GM23338 (cell line): ENCODE results near the gene PPP4R1. TPM values are rescaled to one million over a fixed set of nuclear protein-coding genes. Genes with fewer than 3 reads are reported as not detected.

ENCODE experiments used
- ATAC-seq: fragments of 200-7000 bp; cut with Tn5 transposase; 3 replicates; pipeline ENCODE4 v1.9.1; 2020
- DNase-seq: peaks from one replicate; pipeline ENCODE4 v3.0.0-alpha.2; 2015; ENCODE audit warnings: low spot score
- H2AFZ ChIP-seq: fragments of 200-600 bp; sonication (generic); 2 replicates; pipeline ENCODE4 v1.8.0; 2016; ENCODE audit warnings: antibody characterized with exemption, mild to moderate bottlenecking, moderate library complexity
- H3F3A ChIP-seq: fragments of 200-600 bp; sonication (generic); replicated peaks from 2 replicates; pipeline ENCODE4 v1.8.0; 2017; ENCODE audit warnings: antibody characterized with exemption, mixed run types, low read depth
- H3K27ac ChIP-seq: fragments of 200-600 bp; sonication (generic); 2 replicates; pipeline ENCODE4 v1.6.1; 2016; ENCODE audit warnings: low read depth
- H3K27me3 ChIP-seq: fragments of 200-600 bp; sonication (generic); 2 replicates; pipeline ENCODE4 v1.8.0; 2016; ENCODE audit warnings: mild to moderate bottlenecking, mixed run types, moderate library complexity; ENCODE audit not compliant: insufficient read depth
- H3K36me3 ChIP-seq: fragments of 200-600 bp; sonication (generic); 2 replicates; pipeline ENCODE4 v1.8.0; 2016; ENCODE audit warnings: mild to moderate bottlenecking; ENCODE audit not compliant: insufficient read depth
- H3K4me1 ChIP-seq: fragments of 200-600 bp; sonication (generic); 2 replicates; pipeline ENCODE4 v1.8.0; 2016; ENCODE audit warnings: mild to moderate bottlenecking, moderate library complexity; ENCODE audit not compliant: insufficient read depth
- H3K4me2 ChIP-seq: fragments of 200-600 bp; sonication (generic); 2 replicates; pipeline ENCODE4 v1.7.1; 2017; ENCODE audit warnings: mixed run types
- H3K4me3 ChIP-seq: fragments of 200-600 bp; sonication (generic); 2 replicates; pipeline ENCODE4 v1.6.1; 2016; ENCODE audit warnings: mixed run types
- H3K79me2 ChIP-seq: fragments of 200-600 bp; sonication (generic); replicated peaks from 2 replicates; pipeline ENCODE4 v1.8.0; 2017; ENCODE audit warnings: mild to moderate bottlenecking; ENCODE audit not compliant: insufficient read depth
- H3K9me2 ChIP-seq: fragments of 200-600 bp; sonication (generic); 2 replicates; pipeline ENCODE4 v1.8.0; 2017; ENCODE audit not compliant: insufficient read depth
- H4K20me1 ChIP-seq: fragments of 200-600 bp; sonication (generic); replicated peaks from 2 replicates; pipeline ENCODE4 v1.8.0; 2017; ENCODE audit warnings: mild to moderate bottlenecking; ENCODE audit not compliant: insufficient read depth
- H3K27ac Mint-ChIP-seq: 2 replicates; pipeline ENCODE4 v1.8.0; 2020; ENCODE audit warnings: inconsistent platforms, mild to moderate bottlenecking, moderate library complexity, mixed read lengths
- H3K27me3 Mint-ChIP-seq: 3 replicates; pipeline ENCODE4 v1.8.0; 2022; ENCODE audit warnings: low read depth, mild to moderate bottlenecking, moderate library complexity, mixed read lengths, inconsistent platforms; ENCODE audit not compliant: insufficient read depth, poor library complexity
- H3K36me3 Mint-ChIP-seq: 3 replicates; pipeline ENCODE4 v1.8.0; 2021; ENCODE audit warnings: low read depth, mild to moderate bottlenecking, inconsistent platforms, moderate library complexity, mixed read lengths
- H3K4me1 Mint-ChIP-seq: 3 replicates; pipeline ENCODE4 v1.8.0; 2020; ENCODE audit warnings: mild to moderate bottlenecking, inconsistent platforms, mixed read lengths
- H3K4me3 Mint-ChIP-seq: 3 replicates; pipeline ENCODE4 v1.8.0; 2021; ENCODE audit warnings: moderate library complexity, mild to moderate bottlenecking, inconsistent platforms, mixed read lengths
- H3K9me3 Mint-ChIP-seq: 3 replicates; pipeline ENCODE4 v1.8.0; 2020; ENCODE audit warnings: moderate library complexity, mild to moderate bottlenecking, inconsistent platforms, mixed read lengths
- CREB1 ChIP-seq: fragments of 250-450 bp; sonication (Bioruptor Pico); IDR thresholded peaks from 2 replicates; pipeline ENCODE4 v1.5.0; 2020; ENCODE audit warnings: low read depth, mild to moderate bottlenecking, moderate library complexity
- CTCF ChIP-seq, 2 experiments: fragments of 200-600 bp in 1 of 2; sonication (generic) in 1 of 2; conservative IDR thresholded peaks; 2 replicates each; pipeline versions ENCODE4 v1.5.1 to v1.6.1; 2016 to 2017; ENCODE audit warnings: antibody characterized with exemption in 2 of 2, low read depth in 2 of 2, mild to moderate bottlenecking in 2 of 2, moderate library complexity in 1 of 2
- ETS1 ChIP-seq: IDR thresholded peaks from 2 replicates; pipeline ENCODE4 v1.6.1; 2016; ENCODE audit warnings: antibody characterized with exemption
- EZH2 ChIP-seq: fragments of 200-600 bp; sonication (generic); IDR thresholded peaks from one replicate; pipeline ENCODE4 v1.8.0; 2017; ENCODE audit warnings: antibody characterized with exemption, mild to moderate bottlenecking, low read depth; ENCODE audit not compliant: unreplicated experiment
- NANOG ChIP-seq: IDR thresholded peaks from 2 replicates; pipeline ENCODE4 v1.6.1; 2016; ENCODE audit warnings: antibody characterized with exemption, borderline replicate concordance
- POLR2AphosphoS5 ChIP-seq: IDR thresholded peaks from 2 replicates; pipeline ENCODE4 v1.6.1; 2016; ENCODE audit warnings: antibody characterized with exemption, low read depth
- STAT1 ChIP-seq: IDR thresholded peaks from one replicate; pipeline ENCODE4 v1.6.1; 2016; ENCODE audit warnings: antibody characterized with exemption; ENCODE audit not compliant: unreplicated experiment
- ZNF114 ChIP-seq: fragments of 250-450 bp; sonication (Bioruptor Pico); IDR thresholded peaks from 2 replicates; pipeline ENCODE4 v1.5.0; 2020; ENCODE audit warnings: mild to moderate bottlenecking, moderate library complexity
- ZNF331 ChIP-seq: fragments of 250-450 bp; sonication (Bioruptor Pico); IDR thresholded peaks from 2 replicates; pipeline ENCODE4 v1.5.0; 2020; ENCODE audit warnings: low read depth, mild to moderate bottlenecking, moderate library complexity
- ZNF462 ChIP-seq: fragments of 250-450 bp; sonication (Bioruptor Pico); IDR thresholded peaks from 2 replicates; pipeline ENCODE4 v1.5.0; 2020; ENCODE audit warnings: mild to moderate bottlenecking, moderate library complexity
- polyA plus RNA-seq: library from polyadenylated mRNA; unstranded; fragments of >200 nt; fragmentation: Nextera tagmentation; extraction: Ambion mirVana; gene quantifications from 2 replicates; pipeline ENCODE4 v1.2.1, GENCODE V29; 2016
- total RNA-seq: library from RNA; depleted of rRNA; stranded (reverse); fragments of >200 nt; shearing (Covaris generic); gene quantifications from 2 replicates; pipeline ENCODE4 v1.2.3, GENCODE V29; 2014
- TF ChIP-seq, protein P1 (sequence below): IDR thresholded peaks from one replicate; pipeline ENCODE4 v1.6.1; 2018; ENCODE audit warnings: antibody characterized with exemption; ENCODE audit not compliant: unreplicated experiment

PPP4R1 gene
- total and polyA plus RNA-seq, 2 experiments from 2014 or later: 18.1 to 79.4 TPM

DNA sequence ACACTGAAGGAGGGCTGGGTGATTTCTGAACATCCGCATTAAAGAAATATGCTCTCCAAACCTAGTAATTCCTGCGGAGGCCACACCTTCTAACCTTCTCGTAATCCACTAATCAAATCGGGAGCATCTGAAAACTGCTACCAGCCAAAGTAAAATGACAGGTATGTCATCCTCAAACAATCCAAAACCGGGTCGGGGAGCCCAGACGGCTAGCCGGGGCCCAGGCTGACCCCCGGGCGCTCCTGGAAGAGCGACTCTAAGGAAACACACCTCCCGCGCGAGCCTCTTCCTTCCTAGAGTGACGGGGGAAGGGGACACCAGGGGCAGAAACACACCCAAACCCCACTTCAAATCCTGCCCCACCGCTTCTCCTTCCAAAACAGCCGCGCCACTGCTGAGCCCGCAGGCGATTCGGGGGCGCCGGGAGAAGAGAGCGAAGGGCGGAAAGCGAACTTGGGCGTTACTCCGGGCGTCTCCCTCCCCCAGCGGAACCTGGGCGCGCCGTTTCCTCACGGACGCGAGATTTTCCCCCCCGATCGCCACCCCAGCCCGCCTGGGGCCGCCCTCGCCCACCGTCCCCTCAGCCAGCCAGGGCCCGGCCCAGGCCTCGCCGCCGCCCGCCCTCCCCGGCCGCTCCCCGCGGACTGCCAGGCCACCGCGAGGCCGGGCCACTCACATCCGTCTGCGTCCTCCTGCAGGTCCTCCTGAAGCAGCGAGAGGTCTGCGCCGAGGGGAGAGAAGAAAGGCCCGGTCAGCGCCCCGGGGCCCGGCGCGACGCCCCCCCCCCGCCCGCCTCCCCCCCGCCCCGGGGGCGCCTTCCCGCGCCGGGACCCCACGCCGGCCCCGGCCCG lies 584 bp downstream of the PPP4R1 start:
- peak; percentile 68 for DNase-seq
- no peaks in the 10 kb centered on the region; the same call in 2 of the 3 replicates for H3K9me3 Mint-ChIP-seq
- Histone ChIP-seq H3K27me3 (no peaks in the 10 kb centered on the region), H3K4me3 (peak overlapping the region; percentile 85), H2AFZ (no peak overlapping the region), H3K4me2 (peak overlapping the region; percentile 83), H3K79me2 (peaks cover 50% of the 10 kb centered on the region), H3F3A (peaks cover 5% of the 10 kb centered on the region; the same call in 1 of the 2 replicates), H3K4me1 (peaks cover 27% of the 10 kb centered on the region), H4K20me1 (peaks cover 3% of the 10 kb centered on the region; the same call in 1 of the 2 replicates), H3K36me3 (no peaks in the 10 kb centered on the region), H3K9me2 (no peaks in the 10 kb centered on the region), H3K27ac (no peak overlapping the region)
- TF ChIP-seq STAT1: no peak
- no peak for TF ChIP-seq NANOG
- TF ChIP-seq ZNF114 (CRISPR knock-in tag): no peak
- no peak for TF ChIP-seq ZNF462 (CRISPR knock-in tag)
- TF ChIP-seq ETS1: no peak
- TF ChIP-seq EZH2: no peak
- TF ChIP-seq, protein P1, sequence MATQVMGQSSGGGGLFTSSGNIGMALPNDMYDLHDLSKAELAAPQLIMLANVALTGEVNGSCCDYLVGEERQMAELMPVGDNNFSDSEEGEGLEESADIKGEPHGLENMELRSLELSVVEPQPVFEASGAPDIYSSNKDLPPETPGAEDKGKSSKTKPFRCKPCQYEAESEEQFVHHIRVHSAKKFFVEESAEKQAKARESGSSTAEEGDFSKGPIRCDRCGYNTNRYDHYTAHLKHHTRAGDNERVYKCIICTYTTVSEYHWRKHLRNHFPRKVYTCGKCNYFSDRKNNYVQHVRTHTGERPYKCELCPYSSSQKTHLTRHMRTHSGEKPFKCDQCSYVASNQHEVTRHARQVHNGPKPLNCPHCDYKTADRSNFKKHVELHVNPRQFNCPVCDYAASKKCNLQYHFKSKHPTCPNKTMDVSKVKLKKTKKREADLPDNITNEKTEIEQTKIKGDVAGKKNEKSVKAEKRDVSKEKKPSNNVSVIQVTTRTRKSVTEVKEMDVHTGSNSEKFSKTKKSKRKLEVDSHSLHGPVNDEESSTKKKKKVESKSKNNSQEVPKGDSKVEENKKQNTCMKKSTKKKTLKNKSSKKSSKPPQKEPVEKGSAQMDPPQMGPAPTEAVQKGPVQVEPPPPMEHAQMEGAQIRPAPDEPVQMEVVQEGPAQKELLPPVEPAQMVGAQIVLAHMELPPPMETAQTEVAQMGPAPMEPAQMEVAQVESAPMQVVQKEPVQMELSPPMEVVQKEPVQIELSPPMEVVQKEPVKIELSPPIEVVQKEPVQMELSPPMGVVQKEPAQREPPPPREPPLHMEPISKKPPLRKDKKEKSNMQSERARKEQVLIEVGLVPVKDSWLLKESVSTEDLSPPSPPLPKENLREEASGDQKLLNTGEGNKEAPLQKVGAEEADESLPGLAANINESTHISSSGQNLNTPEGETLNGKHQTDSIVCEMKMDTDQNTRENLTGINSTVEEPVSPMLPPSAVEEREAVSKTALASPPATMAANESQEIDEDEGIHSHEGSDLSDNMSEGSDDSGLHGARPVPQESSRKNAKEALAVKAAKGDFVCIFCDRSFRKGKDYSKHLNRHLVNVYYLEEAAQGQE: no peak
- TF ChIP-seq ZNF331: no peak
- no peak for TF ChIP-seq CREB1 (CRISPR knock-in tag)
- no peak for TF ChIP-seq POLR2AphosphoS5
- no peak; a peak in 1 of 4 replicates for TF ChIP-seq CTCF (conservative IDR thresholded peaks at IDR 0.05; ENCODE audit: low read depth in 2 of 2)
- peaks cover 7% of the 10 kb centered on the region for H3K27me3 Mint-ChIP-seq
- peak overlapping the region; percentile 93 for H3K4me3 Mint-ChIP-seq
- H3K27ac Mint-ChIP-seq: peak overlapping the region; percentile 70
- H3K36me3 Mint-ChIP-seq: peaks cover 20% of the 10 kb centered on the region
- peak; percentile 53 for ATAC-seq
- peaks cover 37% of the 10 kb centered on the region for H3K4me1 Mint-ChIP-seq
